HG03045 (cell line): ENCODE data around the gene MAP9.
"Not testable (repeated sequence)": the region's sequence is repeated elsewhere in the genome, so short reads cannot be mapped to it uniquely, and the experiment has no call there.

Experiments used
- ATAC-seq: cut with Tn5 transposase; IDR thresholded peaks from one replicate; pipeline ENCODE4 v1.9.1; 2021; ENCODE audit warnings: mild to moderate bottlenecking, moderate library complexity; ENCODE audit not compliant: unreplicated experiment

MAP9 gene

DNA sequence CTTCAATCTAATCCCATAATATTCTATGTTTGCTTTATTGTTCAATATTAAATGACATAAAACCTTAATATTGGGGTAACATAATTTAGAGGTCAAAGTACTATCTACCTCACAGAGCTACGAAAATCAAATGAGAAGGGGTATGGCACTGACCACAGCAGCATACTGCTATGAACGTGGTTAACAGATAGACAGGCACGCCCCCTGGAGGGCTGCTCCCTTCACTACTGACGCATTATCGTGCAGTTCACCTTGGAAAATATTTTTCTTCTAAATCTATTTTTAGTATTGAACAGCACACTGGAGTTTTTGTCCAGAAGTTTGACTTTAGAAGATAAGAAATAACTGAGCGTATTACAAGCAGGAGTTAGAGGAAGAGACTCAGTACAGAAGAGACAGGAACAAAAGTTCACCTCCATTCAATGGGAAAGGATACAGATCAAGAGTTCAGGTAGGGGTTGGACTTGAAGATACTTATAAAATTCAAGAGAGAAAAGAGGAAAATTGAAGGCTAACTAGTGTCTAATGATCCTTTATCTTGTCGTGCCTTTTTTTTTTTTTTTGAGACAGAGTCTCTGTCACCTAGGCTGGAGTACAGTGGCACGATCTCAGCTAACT is 22.7 kb downstream of the MAP9 start:
- peak; percentile 89 for ATAC-seq

DNA sequence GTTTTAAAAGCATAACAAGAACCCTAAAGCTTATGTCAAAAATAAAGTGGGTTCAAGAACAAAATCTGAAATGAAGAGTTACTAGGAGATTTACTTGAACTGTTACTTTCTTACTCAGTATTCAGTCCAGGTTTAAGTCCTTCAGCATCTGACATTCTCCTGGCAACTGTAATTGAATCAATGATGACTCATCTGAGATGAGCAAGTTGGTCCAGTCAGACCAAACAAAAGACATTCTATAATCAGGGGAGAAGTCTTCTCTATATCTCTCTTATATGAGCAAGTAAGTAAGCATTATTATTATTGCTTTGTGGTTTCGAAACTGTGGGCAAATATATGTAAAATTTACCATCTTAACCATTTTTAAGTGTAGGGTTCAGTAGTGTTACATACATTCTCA is 34.6 kb downstream of the MAP9 start:
- ATAC-seq = no peak

DNA sequence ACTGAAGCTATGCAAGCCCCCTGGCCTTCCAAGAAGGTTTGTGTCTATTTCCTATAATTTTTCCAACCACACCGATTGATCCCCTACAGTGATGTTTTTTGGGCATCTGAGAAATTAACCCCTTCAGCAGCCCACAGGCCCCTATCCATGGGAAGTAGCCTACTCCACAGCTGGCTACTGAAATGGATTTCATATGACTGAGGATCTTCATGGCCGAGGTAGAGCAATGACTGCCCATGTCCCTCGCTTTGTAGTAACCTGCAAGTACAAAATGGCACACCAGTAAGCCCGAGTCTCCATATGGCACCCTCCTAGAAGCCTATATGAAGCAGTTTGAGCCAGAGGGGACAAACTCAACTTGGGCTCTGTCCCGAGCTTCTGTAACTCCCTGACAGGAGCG is 36.8 kb downstream of the MAP9 start:
- ATAC-seq = no peak

DNA sequence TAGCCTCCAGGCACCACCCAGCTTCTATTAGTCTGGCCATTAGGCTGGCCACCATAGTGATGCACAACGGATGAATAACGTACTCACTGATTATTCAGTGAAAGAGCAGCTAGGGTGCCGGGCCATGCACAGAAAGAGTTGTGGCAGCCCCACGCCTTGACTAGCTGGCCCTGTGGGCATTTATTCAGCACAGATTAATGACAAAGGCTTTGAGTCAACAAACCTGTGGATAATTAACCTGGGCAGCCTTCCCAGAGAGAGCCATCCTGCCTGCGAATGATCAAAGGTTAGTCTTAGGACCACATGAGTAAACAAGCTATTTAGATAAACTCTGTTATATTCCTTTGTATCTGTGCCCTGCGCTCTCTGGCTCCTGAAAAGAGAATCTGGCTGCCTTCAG is 37.2 kb downstream of the MAP9 start:
- no peak for ATAC-seq

DNA sequence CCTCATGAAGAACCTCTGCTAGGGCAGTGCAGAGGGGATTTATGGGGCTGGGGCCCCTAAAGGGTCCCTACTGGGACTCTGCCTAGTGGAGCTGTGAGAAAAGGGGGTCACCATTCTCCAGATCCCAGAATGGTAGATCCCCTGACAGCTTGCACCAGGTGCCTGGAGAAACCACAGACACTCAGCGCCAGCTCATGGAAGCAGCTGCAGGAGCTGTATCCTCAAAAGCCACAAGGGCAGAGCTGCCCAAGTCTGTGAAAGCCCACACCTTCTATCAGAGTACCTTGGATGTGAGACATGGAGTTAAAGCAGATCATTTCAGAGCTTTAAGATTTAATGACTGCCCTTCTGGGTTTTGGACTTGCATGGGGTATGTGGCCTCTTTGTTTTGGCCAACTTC is 38.6 kb downstream of the MAP9 start:
- ATAC-seq = no peak

DNA sequence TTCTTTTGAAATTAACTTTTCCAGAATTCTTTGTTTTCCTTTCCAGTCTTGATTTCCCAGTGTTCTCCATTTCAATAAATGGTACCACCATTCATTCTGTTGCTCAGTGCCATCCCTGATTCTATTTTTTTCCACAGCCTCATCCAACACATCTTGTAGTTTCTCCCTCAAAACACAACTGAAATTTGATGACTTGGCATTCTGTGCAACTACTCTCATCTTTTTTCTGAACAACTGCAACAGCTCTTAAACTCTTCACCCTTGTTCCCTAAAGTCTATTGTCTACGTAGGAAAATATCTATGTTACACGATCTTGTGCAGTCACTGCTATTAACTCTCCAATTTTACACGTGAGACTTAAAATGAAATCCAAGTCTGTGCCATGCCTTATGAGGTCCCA is 40.5 kb downstream of the MAP9 start:
- ATAC-seq = no peak

DNA sequence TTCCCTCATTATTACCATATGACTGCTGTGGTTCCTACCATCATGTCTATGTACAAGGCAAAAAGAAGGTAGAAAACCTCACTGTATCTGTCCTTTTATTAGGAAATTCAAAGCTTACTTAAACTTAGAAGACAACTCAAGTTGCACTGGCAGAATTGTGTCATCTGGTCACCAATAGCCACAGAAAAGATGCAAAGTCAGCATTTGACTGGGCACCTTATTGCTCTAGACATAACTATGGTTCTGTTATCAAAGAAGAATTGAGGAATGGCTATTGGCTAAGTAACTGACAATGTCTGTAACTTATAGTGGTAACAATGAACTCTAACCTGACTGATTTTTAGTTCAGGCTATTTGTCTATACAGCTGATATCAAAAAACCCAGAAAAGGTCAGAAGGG is 45.3 kb downstream of the MAP9 start:
- no peak for ATAC-seq

DNA sequence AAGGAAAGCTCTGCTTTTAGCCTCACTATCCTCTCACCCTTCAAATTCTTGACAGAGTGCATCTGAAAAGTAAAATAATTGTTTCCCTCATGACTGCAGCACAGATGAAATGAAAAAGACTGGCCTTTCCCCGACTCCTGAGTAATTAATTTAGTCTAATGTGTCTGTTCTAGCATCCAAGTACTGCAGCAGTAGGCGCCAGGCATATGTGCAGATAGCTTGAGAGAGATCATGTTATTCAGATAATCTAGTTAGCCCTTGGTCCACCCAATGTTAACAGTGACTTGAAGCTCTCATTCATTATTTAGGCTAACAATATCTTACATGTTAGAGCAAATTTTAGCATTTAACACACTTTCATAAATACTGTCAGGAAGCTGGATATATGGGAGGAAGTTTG is 54.0 kb downstream of the MAP9 start:
- ATAC-seq = no peak

DNA sequence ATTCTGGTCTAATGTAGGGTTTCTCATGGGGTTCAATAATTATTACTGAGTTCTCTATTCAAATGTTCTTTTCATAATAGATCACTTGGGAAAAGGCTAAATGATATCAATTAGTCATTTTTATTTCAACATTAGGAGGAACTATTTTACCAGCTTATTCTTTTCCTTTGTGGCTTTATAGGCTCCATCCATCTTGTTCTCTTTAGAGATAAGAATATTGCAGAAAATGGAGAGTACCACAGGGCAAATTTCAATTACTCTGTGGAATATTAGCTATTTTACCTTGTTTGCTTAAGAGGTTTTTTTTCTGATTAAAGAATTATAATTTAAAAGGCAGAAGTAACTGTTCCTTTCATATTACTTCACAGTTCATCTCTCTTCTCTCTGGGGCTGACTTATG is 55.8 kb downstream of the MAP9 start:
- ATAC-seq = no peak

DNA sequence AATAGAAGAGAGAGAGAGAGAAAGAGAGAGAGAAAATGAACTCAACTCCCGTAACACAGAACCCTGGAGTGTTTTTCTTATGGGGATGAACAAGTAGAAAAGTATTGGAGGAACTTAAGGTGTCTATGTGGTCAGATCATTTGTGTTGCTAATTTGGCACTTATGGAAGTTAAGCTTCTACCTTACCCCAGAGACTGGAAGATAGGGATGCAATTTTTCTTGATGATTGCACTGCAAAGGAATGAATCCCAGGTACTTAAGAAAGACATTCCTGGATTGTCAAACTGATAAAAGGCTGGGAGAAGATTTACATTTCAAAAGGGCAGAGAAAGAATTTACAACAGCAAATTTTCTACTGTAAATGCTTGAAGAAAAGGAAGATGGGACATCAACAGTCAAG is 57.2 kb downstream of the MAP9 start:
- no peak for ATAC-seq

DNA sequence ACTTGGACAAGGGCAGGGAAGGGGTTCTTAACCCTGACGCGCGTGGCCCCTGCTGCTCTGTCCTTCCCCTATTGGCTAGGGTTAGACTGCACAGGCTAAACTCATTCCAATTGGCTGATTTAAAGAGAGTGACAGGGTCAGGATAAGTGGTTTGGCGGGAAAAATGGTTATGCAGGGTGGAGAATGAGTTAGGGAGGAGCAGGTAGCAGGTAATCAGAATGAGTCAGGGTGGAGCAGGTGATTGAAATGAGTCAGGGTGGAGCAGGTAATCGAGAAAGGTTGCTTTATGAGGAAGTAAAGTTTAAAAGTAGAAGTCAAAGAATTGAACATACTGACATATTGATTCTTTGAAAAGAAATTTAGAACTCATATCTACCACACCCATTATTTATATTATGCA is 64.7 kb downstream of the MAP9 start:
- not testable (repeated sequence) for ATAC-seq

DNA sequence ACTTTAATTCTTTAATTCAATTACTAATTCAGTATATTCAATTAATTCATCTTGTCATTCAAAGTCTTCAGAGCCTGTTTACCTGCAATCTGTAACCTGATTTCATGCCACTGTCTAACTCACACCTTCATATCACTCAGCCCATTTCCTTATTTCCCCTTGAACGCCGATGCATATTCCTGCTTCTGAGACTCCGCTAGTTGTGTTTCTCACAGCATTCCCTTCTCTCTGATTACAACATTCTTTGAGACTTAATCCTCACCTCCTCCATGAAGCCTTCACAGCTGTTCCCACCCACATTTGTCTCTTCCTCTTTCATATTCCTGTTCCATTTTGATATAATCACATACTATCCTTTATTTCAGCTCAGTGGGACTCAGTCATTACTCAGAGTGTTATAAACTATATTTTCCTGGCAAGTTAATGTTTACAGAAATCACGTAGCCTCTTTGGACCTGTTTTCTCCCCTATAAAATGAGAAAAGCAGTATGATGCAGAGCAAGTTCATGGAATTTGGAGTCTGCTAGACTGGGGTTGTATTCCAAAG is 69.0 kb downstream of the MAP9 start:
- no peak for ATAC-seq

DNA sequence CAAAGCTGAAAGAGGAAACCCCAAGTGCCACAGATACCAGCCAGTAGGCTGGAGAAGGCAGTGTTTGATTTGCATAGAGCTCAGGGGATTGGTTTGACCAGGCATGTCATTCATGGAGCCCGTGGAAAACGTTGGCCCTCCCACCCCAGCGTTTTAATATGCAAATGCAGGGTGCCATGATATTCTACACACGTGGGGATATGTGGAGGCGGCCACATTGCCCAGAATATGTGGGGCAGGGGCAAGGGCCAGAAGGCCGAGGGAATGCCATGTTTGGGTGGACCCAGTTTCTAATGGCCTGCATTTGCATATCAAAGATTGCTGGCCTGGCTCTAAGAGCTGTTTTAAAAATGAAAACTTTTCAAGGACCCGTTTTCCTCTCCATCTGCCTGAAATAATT is 71.1 kb downstream of the MAP9 start:
- ATAC-seq = no peak

DNA sequence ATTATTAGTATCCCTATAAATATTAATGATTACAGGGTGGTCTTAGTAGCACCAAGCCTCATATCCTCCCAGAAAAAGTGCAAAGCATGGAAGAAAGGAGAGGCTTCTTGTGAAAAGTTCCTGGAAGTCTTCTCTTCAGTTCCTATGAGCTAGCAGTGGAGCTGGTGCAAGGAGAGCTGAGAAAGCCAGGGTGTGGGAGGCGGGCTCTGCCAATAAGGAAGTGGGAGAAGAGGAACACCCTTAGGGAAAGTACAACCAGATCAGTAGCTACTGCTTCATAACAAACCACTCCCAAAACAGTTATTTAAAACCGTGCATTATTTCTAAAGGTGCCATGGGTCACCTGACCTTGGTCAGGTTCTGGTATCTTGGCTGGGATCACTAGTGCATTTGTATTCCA is 72.4 kb downstream of the MAP9 start:
- ATAC-seq = no peak

DNA sequence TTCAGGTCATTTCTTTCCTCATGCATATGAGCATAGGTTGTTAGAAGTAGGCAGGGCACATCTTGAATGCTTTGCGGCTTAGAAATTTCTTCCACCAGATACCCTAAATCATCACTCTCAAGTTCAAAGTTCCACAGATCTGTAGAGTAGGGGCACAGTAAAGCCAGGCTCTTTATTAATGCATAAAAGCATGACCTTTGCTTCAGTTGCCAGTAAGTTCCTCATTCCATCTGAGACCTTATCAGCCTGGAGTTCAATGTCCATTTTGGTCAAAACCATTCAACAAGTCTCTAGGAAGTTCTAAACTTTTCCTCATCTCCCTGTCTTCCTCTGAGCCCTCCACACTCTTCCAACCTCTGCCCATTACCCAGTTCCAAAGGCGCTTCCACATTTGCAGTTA is 77.7 kb downstream of the MAP9 start:
- no peak for ATAC-seq
